ENCODE results near the gene TRPV2. TPM values are rescaled to one million over a fixed set of nuclear protein-coding genes. Genes with fewer than 3 reads are reported as not detected.

TRPV2 gene
- total and polyA plus RNA-seq, 4 donors, result 12.6 to 105 (median 45.7) TPM

DNA sequence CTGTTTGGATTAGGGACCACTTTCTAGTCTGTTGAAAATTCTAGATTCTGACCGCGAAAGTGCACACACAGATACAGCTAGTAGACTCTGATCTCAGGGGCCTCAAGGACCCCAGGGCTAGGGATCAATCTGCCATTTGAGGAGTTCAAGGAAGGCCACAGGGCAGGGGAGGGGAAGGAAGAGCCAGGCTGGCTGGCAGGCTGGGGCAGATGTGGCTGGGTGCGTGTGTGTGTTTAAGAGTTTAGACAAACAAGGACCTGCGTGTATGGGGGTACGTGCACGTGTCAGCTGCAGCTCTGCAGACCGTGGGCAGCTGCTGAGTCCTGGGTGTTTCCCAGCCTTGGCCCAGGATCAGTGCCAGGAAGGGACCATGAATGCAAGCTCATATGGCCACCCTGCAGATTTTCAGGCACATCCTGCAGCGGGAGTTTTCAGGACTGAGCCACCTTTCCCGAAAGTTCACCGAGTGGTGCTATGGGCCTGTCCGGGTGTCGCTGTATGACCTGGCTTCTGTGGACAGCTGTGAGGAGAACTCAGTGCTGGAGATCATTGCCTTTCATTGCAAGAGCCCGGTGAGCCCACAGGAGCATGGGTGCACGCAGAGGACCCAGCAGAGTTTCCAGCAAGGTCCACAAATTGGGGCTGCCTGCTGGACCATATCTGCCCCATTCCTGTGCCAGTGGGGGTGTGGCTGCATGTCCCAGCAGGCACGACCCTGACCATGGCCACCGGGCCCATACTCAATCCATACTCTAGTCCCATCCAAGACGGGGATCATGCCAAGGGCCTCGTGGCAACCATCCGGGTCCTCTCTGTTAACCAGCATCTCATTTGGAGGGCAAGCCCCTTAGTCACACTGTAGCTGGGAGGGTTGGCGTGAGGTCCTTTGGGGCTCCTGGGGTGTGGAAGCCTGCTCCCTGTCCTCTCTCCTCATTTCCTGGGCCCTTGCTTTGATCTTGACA lies 10.6 kb downstream of the TRPV2 start:
- H3K4me3 ChIP-seq, result no peak overlapping the region
- no peak overlapping the region for H3K9ac ChIP-seq (ENCODE audit: insufficient read depth in 1 of 2, low read length in 2 of 2)
- no peaks in the 10 kb centered on the region for H3K9me3 ChIP-seq (ENCODE audit: control insufficient read depth in 4 of 4, insufficient read depth in 3 of 4, low read length in 3 of 4)
- no peak for DNase-seq
- 74 to 88% methylated on average over 20 of the region's 20 CpGs for WGBS, 2 donors
- H3K4me1 ChIP-seq (ENCODE audit: control insufficient read depth in 5 of 5, insufficient read depth in 5 of 5, low read length in 5 of 5), result peaks cover 0 to 14% (median 0%) of the 10 kb centered on the region in 5 donors
- peaks cover 0 to 47% (median 0%) of the 10 kb centered on the region in 4 donors for H3K36me3 ChIP-seq (ENCODE audit: control insufficient read depth in 4 of 4, insufficient read depth in 4 of 4, low read length in 4 of 4)
- H3K27ac ChIP-seq (ENCODE audit: low read depth in 1 of 2, low read length in 1 of 2), result no peak overlapping the region
- TF ChIP-seq, protein P1, sequence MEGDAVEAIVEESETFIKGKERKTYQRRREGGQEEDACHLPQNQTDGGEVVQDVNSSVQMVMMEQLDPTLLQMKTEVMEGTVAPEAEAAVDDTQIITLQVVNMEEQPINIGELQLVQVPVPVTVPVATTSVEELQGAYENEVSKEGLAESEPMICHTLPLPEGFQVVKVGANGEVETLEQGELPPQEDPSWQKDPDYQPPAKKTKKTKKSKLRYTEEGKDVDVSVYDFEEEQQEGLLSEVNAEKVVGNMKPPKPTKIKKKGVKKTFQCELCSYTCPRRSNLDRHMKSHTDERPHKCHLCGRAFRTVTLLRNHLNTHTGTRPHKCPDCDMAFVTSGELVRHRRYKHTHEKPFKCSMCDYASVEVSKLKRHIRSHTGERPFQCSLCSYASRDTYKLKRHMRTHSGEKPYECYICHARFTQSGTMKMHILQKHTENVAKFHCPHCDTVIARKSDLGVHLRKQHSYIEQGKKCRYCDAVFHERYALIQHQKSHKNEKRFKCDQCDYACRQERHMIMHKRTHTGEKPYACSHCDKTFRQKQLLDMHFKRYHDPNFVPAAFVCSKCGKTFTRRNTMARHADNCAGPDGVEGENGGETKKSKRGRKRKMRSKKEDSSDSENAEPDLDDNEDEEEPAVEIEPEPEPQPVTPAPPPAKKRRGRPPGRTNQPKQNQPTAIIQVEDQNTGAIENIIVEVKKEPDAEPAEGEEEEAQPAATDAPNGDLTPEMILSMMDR (IDR thresholded peaks at IDR 0.05; ENCODE audit: control extremely low read depth, extremely low read depth), result no peak
- no peak for ATAC-seq (ENCODE audit: insufficient read depth, low FRiP score)
- no peaks in the 10 kb centered on the region for H3K27me3 ChIP-seq (ENCODE audit: control insufficient read depth in 3 of 3, insufficient read depth in 3 of 3, low read length in 2 of 3)

- no peak for DNase-seq
- Histone ChIP-seq H3K4me1 (ENCODE audit: control insufficient read depth in 5 of 5, insufficient read depth in 5 of 5, low read length in 5 of 5) (peaks cover 0 to 14% (median 0%) of the 10 kb centered on the region in 5 donors), H3K4me3 (no peak overlapping the region), H3K9ac (ENCODE audit: insufficient read depth in 1 of 2, low read length in 2 of 2) (no peak overlapping the region), H3K9me3 (ENCODE audit: control insufficient read depth in 4 of 4, insufficient read depth in 3 of 4, low read length in 3 of 4) (no peaks in the 10 kb centered on the region), H3K36me3 (ENCODE audit: control insufficient read depth in 4 of 4, insufficient read depth in 4 of 4, low read length in 4 of 4) (peaks cover 0 to 51% (median 0%) of the 10 kb centered on the region in 4 donors), H3K27me3 (ENCODE audit: control insufficient read depth in 3 of 3, insufficient read depth in 3 of 3, low read length in 2 of 3) (no peaks in the 10 kb centered on the region), H3K27ac (ENCODE audit: low read depth in 1 of 2, low read length in 1 of 2) (no peak overlapping the region)
- TF ChIP-seq, protein P1 (IDR thresholded peaks at IDR 0.05; ENCODE audit: control extremely low read depth, extremely low read depth), result no peak
- WGBS, 2 donors, result 96 to 98% methylated on average over 3 of the region's 3 CpGs
- ATAC-seq (ENCODE audit: insufficient read depth, low FRiP score), result no peak
Measured at GRCh38 chr17:16427020-16427419, 11.6 kb downstream of the TRPV2 start.

DNA sequence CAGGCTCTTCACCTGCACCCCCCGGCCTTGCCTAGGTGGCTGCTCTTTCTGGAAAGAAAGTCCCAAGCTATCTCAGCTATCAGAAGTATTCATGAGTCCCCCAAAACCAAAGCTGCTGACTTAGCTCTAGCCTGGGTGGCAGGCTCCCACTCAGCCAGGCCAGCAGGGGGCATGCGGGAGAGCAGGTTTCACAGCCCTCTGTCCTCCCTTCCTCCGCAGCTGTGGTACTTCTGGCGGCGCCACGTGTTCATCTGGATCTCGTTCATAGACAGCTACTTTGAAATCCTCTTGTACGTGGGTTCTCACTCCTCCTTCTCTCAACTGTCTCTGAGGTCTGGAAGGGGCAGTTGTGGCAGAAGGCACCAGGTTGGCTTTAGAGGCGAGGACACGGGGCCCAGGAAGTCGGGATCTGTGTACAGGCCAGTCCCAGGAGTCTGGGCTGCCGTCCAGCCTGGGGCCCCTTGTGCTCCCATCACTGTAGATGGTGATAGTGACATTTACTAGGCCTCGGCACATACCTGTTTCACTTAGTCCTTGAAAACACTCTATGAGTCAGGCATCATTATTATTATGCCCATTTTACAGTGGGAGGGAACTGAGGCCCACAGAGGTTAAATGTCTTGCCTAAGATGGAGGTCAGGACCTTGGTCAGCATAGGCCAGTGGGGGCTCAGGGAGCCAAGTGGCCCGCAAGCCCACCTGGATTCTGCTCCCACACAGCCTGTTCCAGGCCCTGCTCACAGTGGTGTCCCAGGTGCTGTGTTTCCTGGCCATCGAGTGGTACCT lies 12.9 kb downstream of the TRPV2 start:
- no peak overlapping the region for H3K9ac ChIP-seq (ENCODE audit: insufficient read depth in 1 of 2, low read length in 2 of 2)
- H3K4me1 ChIP-seq (ENCODE audit: control insufficient read depth in 5 of 5, insufficient read depth in 5 of 5, low read length in 5 of 5), result peaks cover 0 to 14% (median 0%) of the 10 kb centered on the region in 5 donors
- TF ChIP-seq, protein P1 (IDR thresholded peaks at IDR 0.05; ENCODE audit: control extremely low read depth, extremely low read depth), result peak; percentile 34
- H3K4me3 ChIP-seq, result no peak overlapping the region
- ATAC-seq (ENCODE audit: insufficient read depth, low FRiP score) (peak; percentile 64), DNase-seq (peak; percentile 71 to 80 (median 77))
- no peaks in the 10 kb centered on the region for H3K27me3 ChIP-seq (ENCODE audit: control insufficient read depth in 3 of 3, insufficient read depth in 3 of 3, low read length in 2 of 3)
- no peak overlapping the region for H3K27ac ChIP-seq (ENCODE audit: low read depth in 1 of 2, low read length in 1 of 2)
- H3K9me3 ChIP-seq (ENCODE audit: control insufficient read depth in 4 of 4, insufficient read depth in 3 of 4, low read length in 3 of 4), result no peaks in the 10 kb centered on the region
- peaks cover 0 to 41% (median 0%) of the 10 kb centered on the region in 4 donors for H3K36me3 ChIP-seq (ENCODE audit: control insufficient read depth in 4 of 4, insufficient read depth in 4 of 4, low read length in 4 of 4)
- 59 to 64% methylated on average over 15 of the region's 15 CpGs for WGBS, 2 donors
